Measurements from ENCODE around the gene NDUFB8. TPM values are rescaled to one million over a fixed set of nuclear protein-coding genes. Genes with fewer than 3 reads are reported as not detected.
A peak's percentile ranks its signal among the peaks of the same experiment; 100 is the strongest.

Gene NDUFB8
- polyA plus RNA-seq, 1 experiment, result 204 TPM

DNA sequence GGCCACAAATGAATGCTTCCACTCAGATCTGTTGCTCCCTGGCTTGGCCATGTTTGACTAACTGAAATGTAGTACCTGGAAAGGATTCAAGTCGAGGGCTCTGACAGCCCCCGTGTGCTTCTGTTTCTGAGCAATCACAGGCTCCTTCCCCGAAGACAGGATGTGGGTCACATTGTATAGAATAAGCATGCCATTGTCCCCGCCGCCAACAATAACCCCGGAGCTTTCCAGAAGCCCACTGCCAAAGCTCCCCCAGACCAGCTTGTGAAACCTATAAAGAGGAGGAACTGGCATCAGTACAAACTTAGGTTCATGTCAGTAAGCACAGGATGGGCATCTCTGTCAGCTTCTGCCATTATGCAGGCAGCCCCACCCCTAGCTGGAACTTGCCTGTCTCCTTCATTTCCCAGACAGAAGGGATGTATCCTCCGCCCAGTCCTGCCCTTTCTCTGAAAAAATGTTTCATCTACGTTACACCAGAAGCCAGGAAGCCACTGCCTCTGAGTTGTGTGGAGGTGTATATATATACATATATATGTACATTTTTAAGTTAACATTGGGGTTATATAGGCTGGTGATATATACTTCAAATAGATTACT, 20.3 kb downstream of the NDUFB8 start:
- ChIA-PET CTCF (interaction anchor here (0.6 to 6.4 kb wide), 25 partner anchors 9 to 664 kb away, joined by 3 to 93 read pairs (median 6); partner anchors contain the start of genes SCD and SEC31B), POLR2A (interaction anchor here (0.5 kb wide), 1 partner anchor 777 kb away, joined by 4 read pairs; the partner anchor contains the start of genes COX15 and CUTC)
- Histone ChIP-seq H3K27ac (ENCODE audit: low read depth, low read length) (no peak overlapping the region), H3K9me3 (ENCODE audit: control insufficient read depth, insufficient read depth, low read length) (no peaks in the 10 kb centered on the region), H3K4me3 (ENCODE audit: low read depth, low read length) (no peak overlapping the region), H3K27me3 (ENCODE audit: control insufficient read depth, insufficient read depth, low read length) (no peaks in the 10 kb centered on the region)
- TF ChIP-seq, protein P1, sequence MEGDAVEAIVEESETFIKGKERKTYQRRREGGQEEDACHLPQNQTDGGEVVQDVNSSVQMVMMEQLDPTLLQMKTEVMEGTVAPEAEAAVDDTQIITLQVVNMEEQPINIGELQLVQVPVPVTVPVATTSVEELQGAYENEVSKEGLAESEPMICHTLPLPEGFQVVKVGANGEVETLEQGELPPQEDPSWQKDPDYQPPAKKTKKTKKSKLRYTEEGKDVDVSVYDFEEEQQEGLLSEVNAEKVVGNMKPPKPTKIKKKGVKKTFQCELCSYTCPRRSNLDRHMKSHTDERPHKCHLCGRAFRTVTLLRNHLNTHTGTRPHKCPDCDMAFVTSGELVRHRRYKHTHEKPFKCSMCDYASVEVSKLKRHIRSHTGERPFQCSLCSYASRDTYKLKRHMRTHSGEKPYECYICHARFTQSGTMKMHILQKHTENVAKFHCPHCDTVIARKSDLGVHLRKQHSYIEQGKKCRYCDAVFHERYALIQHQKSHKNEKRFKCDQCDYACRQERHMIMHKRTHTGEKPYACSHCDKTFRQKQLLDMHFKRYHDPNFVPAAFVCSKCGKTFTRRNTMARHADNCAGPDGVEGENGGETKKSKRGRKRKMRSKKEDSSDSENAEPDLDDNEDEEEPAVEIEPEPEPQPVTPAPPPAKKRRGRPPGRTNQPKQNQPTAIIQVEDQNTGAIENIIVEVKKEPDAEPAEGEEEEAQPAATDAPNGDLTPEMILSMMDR (IDR thresholded peaks at IDR 0.05; ENCODE audit: low read depth, low read length), result no peak
- no peak for DNase-seq (ENCODE audit: low read depth, low spot score)

DNA sequence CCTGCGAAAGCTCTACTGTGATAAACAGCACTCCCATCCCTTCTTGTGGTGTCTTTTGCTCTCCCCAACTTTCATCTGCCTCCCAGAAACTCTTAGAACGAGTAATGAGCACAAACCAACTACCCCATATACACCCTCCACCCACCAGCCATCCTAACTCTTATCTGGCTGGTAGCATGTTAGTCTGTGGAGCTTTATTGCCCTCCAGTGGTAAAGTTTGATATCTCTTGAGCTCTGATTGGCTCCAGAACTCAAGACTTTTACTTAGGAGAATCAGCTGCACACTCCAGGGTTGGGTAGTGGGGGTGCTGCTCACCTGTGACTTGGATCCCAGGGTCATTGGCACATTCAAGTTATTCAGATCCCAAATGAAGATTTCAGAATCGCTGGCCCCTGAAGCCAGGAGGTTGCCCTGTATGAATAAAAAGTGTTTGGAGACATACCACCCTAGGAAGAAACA, 20.9 kb downstream of the NDUFB8 start:
- TF ChIP-seq, protein P1 (IDR thresholded peaks at IDR 0.05; ENCODE audit: low read depth, low read length), result peak; percentile 78
- Histone ChIP-seq H3K27ac (ENCODE audit: low read depth, low read length) (no peak overlapping the region), H3K9me3 (ENCODE audit: control insufficient read depth, insufficient read depth, low read length) (no peaks in the 10 kb centered on the region), H3K27me3 (ENCODE audit: control insufficient read depth, insufficient read depth, low read length) (no peaks in the 10 kb centered on the region), H3K4me3 (ENCODE audit: low read depth, low read length) (no peak overlapping the region)
- ChIA-PET CTCF (interaction anchor here (0.6 to 6.4 kb wide), 24 partner anchors 8 to 663 kb away, joined by 3 to 93 read pairs (median 6); partner anchors contain the start of genes SCD and SEC31B), POLR2A (interaction anchor here (0.5 to 0.6 kb wide), 2 partner anchors 89 to 777 kb away, joined by 3 to 4 read pairs; partner anchors contain the start of genes COX15 and CUTC)
- DNase-seq (ENCODE audit: low read depth, low spot score), result peak; percentile 24

DNA sequence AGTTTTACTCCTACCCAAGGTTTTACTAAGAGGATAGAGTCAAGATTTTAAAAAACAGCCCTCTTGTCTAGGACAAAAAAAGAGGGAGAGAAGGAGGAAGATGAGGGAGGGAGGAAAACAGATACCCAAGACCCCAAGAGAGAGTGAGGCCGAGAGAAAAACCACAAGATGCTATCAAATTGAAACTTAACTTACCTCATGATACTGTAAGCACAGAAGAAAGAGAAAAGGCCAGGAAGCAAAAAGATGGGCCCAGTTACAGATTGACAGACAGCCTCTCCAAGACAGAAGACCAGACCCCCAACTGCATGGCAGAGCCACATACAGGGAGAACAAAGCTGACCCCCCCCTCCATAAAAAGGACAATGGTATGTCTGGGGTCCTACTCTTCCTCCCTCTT, 21.4 kb downstream of the NDUFB8 start:
- CTCF ChIA-PET, result interaction anchor here (0.9 to 6.4 kb wide), 17 partner anchors 8 to 371 kb away, joined by 3 to 93 read pairs (median 6); partner anchors contain the start of gene SEC31B
- POLR2A ChIA-PET, result interaction anchor here (0.6 kb wide), 1 partner anchor 89 kb away, joined by 3 read pairs; no protein-coding TSS in a partner anchor
- Histone ChIP-seq H3K27me3 (ENCODE audit: control insufficient read depth, insufficient read depth, low read length) (no peaks in the 10 kb centered on the region), H3K4me3 (ENCODE audit: low read depth, low read length) (no peak overlapping the region), H3K9me3 (ENCODE audit: control insufficient read depth, insufficient read depth, low read length) (no peaks in the 10 kb centered on the region), H3K27ac (ENCODE audit: low read depth, low read length) (no peak overlapping the region)
- DNase-seq (ENCODE audit: low read depth, low spot score), result no peak
- TF ChIP-seq, protein P1 (IDR thresholded peaks at IDR 0.05; ENCODE audit: low read depth, low read length), result no peak

DNA sequence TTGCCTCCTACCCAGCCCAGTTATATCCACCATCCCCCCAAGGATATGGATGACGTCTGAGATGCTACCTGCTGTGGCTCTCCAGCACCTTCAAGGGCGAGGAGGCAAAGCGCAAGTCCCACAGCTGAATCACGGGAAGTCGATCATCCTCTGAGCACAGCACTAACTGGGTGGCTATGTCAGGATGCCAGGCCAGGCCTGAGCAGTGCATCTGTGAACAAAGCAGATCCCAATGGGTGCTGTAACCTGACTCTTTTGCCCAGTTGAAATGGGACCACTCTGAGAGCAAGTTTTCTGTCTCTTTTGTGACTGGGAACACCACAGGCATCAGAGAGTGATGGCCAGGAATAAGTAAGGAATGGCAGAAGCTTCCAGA, 22.3 kb downstream of the NDUFB8 start:
- H3K27ac ChIP-seq (ENCODE audit: low read depth, low read length), result no peak overlapping the region
- no peak for DNase-seq (ENCODE audit: low read depth, low spot score)
- ChIA-PET POLR2A (no interaction called here), CTCF (interaction anchor here (1.1 to 6.4 kb wide), 6 partner anchors 11 to 371 kb away, joined by 4 to 93 read pairs (median 30); partner anchors contain the start of gene SEC31B)
- no peaks in the 10 kb centered on the region for H3K27me3 ChIP-seq (ENCODE audit: control insufficient read depth, insufficient read depth, low read length)
- H3K9me3 ChIP-seq (ENCODE audit: control insufficient read depth, insufficient read depth, low read length), result no peaks in the 10 kb centered on the region
- no peak overlapping the region for H3K4me3 ChIP-seq (ENCODE audit: low read depth, low read length)
- TF ChIP-seq, protein P1 (IDR thresholded peaks at IDR 0.05; ENCODE audit: low read depth, low read length), result no peak
